Measurements from ENCODE around the gene COLQ.

The COLQ gene

DNA sequence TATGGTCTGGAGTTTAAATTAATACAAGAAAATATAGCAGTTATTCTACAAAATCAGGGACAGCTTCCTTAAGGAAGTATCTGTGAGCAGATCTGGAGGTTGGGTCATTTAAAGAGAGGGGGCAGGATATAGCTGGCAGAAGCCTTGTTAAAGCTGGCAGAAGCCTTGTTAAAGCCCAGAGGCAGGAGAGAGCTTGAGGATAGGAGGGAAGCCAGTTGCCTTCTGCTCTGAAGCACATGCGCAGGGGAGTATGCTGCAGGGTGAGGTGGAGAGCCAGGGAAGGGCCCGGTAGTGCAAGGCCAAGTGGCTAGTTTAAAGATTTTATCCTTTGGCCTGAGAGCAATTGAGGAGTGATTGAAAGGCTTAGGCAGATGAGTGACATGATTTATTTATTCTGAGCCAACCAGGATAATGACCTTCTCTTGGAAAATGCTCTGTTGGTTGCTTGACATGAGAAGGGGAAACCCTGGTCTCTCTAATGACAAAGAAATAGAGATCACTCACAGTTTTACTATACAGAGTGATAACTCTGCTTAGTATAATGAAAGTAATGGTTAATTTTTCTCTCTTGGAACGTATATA, 90.2 kb downstream of the COLQ start:
- TF ChIP-seq, protein P1, sequence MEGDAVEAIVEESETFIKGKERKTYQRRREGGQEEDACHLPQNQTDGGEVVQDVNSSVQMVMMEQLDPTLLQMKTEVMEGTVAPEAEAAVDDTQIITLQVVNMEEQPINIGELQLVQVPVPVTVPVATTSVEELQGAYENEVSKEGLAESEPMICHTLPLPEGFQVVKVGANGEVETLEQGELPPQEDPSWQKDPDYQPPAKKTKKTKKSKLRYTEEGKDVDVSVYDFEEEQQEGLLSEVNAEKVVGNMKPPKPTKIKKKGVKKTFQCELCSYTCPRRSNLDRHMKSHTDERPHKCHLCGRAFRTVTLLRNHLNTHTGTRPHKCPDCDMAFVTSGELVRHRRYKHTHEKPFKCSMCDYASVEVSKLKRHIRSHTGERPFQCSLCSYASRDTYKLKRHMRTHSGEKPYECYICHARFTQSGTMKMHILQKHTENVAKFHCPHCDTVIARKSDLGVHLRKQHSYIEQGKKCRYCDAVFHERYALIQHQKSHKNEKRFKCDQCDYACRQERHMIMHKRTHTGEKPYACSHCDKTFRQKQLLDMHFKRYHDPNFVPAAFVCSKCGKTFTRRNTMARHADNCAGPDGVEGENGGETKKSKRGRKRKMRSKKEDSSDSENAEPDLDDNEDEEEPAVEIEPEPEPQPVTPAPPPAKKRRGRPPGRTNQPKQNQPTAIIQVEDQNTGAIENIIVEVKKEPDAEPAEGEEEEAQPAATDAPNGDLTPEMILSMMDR (conservative IDR thresholded peaks at IDR 0.05; ENCODE audit: low read depth, low read length) = no peak
- no peak overlapping the region for H3K4me3 ChIP-seq (ENCODE audit: low read length)
- no peak for DNase-seq (ENCODE audit: low read depth)

DNA sequence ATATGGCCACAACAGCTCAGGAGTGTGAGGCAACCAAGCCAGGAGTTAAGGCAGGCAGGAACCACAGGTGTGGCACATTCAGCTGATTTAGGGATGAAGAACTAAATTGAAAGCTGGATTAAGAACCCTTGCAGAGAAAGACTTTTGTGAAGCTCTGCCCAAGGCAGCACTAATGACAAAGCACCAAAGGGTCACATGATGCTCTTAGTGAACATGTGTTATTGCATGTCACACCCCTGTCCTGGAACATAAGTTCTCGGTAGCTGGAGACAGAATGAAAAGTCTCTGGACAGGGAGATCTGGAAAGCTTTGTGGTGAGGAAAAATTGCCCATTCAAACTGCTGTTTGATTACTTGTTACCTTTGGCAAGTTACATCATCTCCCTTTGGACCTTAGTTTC, 90.9 kb downstream of the COLQ start:
- H3K4me3 ChIP-seq (ENCODE audit: low read length) = no peak overlapping the region
- DNase-seq (ENCODE audit: low read depth) = no peak
- TF ChIP-seq, protein P1 (conservative IDR thresholded peaks at IDR 0.05; ENCODE audit: low read depth, low read length) = no peak

DNA sequence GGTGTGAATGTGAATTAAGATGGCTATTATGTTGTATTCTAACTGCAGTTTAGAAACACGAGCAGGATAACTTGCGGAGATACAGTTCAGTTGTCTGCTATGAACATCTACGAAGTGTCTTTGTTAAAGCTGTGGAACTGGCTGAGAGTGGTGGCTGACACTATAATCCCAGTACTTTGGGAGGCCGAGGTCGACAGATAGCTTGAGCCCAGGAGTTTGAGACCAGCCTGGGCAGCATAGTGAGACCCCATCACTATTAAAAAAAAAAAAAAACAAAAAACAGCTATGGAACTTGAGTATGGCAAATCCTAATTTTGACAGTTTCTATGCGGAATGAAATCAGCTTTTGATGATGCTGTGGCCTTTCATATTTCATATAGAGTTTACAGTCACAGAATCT, 92.4 kb downstream of the COLQ start:
- peak overlapping the region; percentile 98 for H3K4me3 ChIP-seq (ENCODE audit: low read length)
- TF ChIP-seq, protein P1 (conservative IDR thresholded peaks at IDR 0.05; ENCODE audit: low read depth, low read length) = no peak

DNA sequence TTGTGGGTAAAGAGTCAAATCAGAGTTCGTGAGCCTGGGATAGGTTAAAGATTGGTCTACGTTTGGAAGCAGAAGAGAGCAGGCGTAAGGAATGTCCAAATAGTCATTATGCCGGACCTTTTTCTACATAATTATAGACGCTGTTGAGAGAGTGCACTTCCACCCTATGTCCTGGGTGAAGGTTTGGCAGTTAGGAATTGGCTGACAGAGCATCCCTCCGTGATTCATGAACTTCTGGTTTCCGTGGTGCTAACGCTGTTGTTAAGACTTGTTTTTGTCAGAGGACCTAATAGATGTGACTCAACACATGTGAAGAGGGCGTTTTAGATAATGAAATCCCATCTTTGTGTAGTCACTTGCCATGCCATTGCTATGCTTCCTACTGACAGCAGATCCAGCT, 93.0 kb downstream of the COLQ start:
- TF ChIP-seq, protein P1 (conservative IDR thresholded peaks at IDR 0.05; ENCODE audit: low read depth, low read length) = no peak
- H3K4me3 ChIP-seq (ENCODE audit: low read length) = peak overlapping the region; percentile 98
- peak; percentile 26 for DNase-seq (ENCODE audit: low read depth)

More for the DNA sequence above, 92.4 kb downstream of the COLQ start:
- no peak for DNase-seq (ENCODE audit: low read depth)

DNA sequence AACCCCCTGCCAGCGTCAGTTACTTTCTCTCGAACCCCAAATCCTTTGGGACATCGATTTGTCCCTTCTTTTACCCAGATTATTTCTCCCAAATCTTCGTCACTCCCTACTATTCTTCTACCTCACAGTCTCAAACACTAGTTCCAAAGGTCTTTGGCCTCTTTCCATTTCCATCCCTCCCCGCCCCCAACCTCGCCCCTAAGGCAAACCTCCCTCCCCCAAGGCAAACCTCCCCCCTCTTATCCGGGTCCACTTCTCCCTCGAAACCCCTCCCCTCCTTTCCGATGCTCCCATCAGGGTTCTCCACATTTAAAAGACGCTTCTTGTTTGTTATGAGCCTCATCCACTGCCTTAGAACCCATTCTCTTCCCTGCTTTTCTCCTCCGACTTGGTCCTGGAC, 93.5 kb downstream of the COLQ start:
- no peak for DNase-seq (ENCODE audit: low read depth)
- TF ChIP-seq, protein P1 (conservative IDR thresholded peaks at IDR 0.05; ENCODE audit: low read depth, low read length) = no peak
- H3K4me3 ChIP-seq (ENCODE audit: low read length) = peak overlapping the region; percentile 98

DNA sequence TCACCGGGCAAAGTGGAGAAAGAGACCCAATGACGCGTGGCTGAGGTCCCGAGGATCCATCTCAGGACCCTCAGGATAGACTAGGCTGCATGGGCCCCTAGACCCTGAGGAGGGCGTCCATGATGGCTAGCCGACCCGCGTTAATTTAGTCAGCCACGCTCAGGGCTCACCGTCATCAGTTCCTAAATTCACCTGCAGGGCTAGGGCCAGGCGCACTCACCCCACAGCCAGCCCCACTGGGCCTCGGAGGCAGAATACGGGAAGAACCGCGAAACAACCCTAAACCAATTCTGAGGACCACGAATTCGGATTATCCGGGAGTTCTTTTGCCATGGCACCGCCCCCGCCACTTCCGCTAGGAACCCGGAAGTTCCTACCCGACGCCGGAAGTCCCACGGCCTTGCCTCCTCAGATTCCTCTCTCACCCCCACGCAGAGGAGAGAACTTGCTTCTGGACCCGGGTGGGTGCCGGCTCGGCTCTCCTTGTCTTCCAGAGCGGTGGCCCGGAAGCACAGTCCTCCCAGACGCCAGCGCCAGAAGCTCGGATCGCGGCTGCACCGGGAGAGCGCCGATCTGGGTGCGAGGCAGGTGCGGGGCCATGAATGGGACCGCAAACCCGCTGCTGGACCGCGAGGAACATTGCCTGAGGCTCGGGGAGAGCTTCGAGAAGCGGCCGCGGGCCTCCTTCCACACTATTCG, 94.2 kb downstream of the COLQ start, which contains the start of the genes EAF1 and METTL6:
Gene EAF1 (plus strand): TSS at position 417 of the 699 bp plus-strand sequence. CDS start 182 bp downstream, at position 599.
Gene METTL6 (minus strand): TSS at position 363 of the 699 bp plus-strand sequence. CDS start 1,033 bp downstream, outside the sequence.
- TF ChIP-seq, protein P1 (conservative IDR thresholded peaks at IDR 0.05; ENCODE audit: low read depth, low read length) = peak; percentile 21
- peak; percentile 23 for DNase-seq (ENCODE audit: low read depth)
- H3K4me3 ChIP-seq (ENCODE audit: low read length) = peak within 1 kb of the TSS; percentile 98
